HG03575 (cell line): ENCODE measurements around the gene YPEL1.

Source experiments
- ATAC-seq: cut with Tn5 transposase; IDR thresholded peaks from one replicate; pipeline ENCODE4 v1.9.1; 2021; ENCODE audit not compliant: unreplicated experiment, insufficient number of reproducible peaks, low FRiP score; ENCODE audit errors: extremely low read depth

The YPEL1 gene

DNA sequence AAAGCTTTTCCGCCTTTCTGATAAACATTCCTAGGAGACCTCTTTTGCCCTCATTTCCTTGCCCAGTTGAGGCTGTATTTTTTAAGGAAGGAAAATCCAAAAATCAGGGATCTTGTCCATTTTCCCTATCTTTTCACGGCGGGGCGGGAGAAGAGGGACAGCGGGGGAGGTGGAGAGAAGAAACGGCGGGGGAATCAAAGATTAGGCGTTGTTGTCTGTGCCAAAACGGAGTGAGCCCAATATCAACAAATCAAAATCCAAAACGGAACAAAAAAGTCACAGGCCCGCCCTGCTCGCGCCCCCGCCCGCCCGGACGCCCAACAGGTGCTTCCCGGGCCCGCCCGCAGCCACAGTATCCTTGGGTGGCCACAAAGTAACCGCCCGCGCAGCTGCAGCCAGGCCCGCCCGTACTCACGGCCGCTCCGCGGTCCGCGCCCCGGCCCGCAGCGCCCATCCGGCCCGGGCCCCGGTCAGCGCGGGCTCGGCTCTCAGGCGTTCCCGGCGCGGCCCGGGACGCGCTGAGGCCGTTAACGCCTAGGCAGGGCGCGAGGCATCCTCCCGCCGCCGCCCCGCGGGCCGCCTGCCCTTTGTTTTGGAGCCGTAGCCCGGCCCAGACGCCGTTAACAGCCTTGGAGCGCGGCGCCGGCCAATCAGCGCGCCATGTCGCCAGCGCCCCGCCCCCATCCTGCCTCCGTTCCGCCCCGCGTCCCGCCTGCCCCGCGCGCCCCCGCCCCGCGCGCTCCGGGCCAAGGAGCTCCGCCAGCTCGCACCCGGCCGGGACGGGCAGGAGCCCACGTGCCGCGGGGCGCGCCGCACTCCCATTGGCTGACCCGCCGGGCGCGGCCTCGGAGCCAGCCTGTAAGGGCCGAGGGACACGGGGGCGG, at the start of gene YPEL1:
YPEL1 (minus strand) TSS at position 595 of the 884 bp plus-strand sequence. CDS start 25,050 bp downstream, outside the sequence.
- no peak for ATAC-seq

GRCh38 chr22:21780259-21780658, 44.7 kb upstream of the YPEL1 start:
- ATAC-seq = no peak

DNA sequence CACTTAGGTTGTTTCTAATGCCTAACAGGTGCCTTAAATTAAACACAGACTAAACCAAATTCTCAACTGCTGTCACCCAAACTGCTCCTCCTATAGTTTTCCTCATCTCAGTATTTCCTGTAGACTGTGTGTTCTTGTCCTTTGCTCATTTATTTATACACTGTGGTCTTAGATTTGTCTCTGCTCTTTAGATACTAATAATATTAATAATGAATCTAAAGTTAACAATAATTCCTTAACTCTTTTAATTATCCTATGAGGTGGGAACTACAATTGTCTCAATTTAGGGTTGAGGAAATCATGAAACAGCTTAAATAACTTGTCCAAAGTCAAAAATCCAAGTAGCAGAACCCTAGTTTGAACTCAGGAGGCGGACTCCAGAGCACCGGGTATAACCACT, 43.9 kb upstream of the YPEL1 start:
- no peak for ATAC-seq

DNA sequence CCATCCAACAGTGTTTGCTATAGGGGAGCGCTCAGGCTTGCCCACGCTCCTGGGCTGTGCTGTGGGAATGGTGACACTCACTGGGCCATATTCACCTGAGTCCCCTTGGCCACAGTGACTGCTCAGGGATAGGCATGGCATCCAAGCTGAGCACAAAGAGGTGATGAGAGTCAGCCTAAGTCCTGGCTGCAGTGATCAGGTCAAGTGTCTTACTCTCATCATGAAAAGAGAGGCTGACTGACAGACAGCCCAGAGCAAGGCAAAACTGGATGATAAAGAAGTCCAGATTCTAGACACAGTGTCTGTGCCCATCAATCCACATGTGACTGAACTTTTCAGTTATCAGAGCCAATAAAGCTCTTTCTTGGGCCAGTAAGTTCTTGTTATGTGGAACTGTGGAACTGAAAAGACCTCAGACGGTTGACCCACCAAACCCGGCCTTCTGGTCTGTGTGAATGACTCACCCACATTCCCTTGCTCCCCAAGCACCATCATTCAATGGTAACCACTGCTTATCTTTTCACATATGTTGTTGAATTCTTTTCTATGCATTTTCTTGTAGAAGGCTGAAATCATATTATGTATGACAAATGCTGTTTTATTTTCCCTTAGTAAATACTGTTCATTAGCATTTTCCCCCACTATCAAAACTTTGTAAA, 43.2 kb upstream of the YPEL1 start:
- ATAC-seq = no peak

- no peak for ATAC-seq
Observed at GRCh38 chr22:21771631-21771976, 36.0 kb upstream of the YPEL1 start.

GRCh38 chr22:21768435-21768834, 32.8 kb upstream of the YPEL1 start:
- ATAC-seq = no peak

DNA sequence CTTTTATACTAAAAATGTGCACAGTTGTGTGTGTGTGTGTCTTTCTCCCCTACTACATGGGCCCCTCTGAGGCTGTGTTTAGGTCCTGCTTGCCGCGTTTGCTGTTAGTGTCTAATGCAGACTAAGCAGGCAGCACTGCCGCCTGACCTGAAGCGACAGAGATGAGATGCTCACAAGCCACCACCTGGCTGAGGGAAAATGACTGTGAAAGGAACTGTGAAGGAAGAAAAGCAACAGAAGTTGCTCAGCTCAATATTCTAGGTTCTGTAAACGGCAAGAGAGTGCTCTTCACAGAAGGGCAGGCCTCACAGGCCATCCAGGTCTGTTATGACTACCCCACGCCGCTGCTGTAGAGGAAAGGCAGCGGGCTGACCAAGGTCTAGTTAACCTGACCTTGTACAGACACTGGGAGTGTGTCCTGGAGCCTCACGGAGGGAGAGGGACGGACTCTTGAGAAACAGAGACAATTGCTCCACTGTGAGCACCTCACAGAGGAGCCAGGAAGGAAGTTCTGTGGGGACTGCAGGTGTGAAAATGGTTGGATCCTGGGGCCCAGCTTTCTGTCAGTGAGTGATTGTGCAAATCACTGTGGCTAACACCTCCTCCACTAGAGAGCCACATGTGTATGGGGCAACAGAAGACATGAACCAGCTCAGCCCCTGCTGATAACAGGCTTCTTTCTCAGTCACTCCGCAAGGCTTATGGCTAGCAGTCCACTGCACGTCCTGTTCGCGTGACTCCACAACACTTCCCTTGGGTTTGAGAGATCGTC, 31.3 kb upstream of the YPEL1 start:
- no peak for ATAC-seq

DNA sequence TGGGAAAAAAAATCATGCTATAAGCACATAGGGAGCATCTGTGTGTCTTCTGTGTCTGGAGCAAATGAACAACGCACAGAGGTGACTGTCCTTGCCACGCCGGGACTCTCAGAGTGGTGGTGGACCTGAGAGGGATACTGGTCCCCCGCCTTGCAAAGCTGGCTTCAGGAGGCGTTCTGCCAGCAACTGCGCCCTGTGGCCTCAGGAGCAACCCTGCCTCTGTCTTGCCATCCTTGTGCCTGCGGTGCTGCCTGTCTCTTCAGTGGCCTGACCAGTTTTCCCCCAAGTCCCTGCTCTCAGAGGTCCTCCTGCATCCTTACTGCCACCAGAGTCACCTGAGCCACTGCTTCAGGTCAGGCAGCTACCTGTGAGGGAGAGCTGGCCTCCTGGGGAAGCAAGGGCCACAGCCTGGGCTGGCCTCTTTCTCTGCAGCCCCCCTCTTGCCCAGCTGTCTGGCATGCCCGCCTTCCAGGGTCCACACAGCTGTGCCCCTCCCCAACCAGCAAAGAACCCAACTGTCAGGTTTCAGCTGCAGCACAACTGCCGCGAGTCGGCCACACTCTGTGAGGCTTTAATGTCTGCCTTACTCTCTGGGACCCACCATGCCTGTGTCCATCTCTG, 30.4 kb upstream of the YPEL1 start:
- ATAC-seq = no peak

DNA sequence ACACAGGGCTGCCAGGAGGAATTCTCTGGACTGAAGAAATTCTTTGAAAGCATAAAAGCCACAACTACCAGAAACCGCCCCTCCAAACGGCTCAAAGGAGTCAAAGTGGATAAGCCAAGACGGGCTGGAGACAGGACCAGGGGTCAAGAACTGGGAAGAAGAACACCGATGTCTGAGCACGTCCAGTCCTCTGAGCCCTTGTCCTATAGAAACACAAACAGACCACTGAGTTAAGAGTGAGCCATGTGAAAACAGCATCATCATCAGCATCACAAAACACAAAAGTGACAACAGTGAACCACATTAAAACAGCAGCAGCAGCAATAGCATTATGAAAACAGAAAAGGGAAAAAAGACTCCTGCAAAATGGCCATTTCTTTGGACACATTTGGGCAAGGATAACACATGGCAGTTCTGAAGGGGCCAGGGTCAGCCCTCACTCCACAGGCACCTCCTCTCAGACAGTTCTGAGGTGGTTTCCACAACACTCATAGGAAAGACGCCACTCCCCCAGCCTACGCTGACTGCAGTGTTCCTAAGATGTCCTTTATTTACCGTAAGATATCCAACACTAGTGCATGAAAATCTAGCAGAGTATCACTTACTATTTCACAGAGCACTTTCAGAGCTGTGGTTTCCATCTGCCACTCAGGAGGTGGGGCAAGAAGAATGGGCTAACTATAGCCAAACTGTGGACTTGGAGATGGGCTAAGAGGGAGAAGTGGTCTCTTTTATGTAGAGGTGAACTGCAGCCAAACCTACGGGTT, 28.6 kb upstream of the YPEL1 start:
- no peak for ATAC-seq

GRCh38 chr22:21762712-21763581, 27.4 kb upstream of the YPEL1 start:
- ATAC-seq = no peak

- ATAC-seq = no peak
Observed at GRCh38 chr22:21761994-21762680, 26.5 kb upstream of the YPEL1 start.

DNA sequence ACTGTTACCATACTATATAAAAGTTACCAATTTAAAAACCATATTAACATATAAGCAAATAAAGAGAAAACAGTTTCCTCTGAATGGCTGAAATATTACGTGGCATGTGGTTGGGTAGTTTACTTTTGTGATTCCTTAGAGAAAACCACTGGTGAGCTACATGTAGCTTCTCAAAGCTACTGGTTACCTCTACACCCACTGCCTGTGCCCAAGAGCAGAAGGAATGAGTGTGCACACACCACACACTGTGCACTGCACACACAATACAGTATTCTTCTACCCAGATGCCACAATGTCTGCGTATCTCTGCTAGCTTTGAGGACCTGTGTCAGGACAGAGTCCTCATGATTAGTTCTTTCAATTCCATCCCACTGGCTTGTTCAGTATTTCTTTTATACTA, 25.5 kb upstream of the YPEL1 start:
- no peak for ATAC-seq

DNA sequence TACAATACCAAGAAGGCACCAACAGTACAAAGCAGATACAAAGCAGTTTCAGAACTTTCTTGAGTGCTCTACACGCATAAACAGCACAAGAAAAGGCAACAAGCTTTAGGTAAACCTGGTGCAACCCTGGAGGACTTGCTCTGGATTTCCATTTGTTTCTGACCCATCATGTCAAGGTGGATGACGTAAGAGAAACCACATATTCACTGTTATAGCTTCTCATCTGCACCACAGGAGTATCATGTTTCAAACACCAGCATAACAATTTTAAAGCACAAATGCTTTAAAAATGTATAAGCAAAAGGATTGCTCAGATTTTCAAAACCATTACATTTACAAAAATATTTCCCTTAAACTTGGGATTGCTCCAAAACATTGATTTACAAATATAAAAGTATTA, 25.0 kb upstream of the YPEL1 start:
- no peak for ATAC-seq

GRCh38 chr22:21759646-21760376, 24.2 kb upstream of the YPEL1 start:
- ATAC-seq = no peak

GRCh38 chr22:21759093-21759492, 23.5 kb upstream of the YPEL1 start:
- no peak for ATAC-seq

- no peak for ATAC-seq
Observed at GRCh38 chr22:21758091-21758864, 22.7 kb upstream of the YPEL1 start.
